HEK293 (cell line): ENCODE data around the gene UGGT1.

Experiments used
- CTCF ChIA-PET: fragments of 350-600 bp; formaldehyde crosslinking; extraction: SDS; loops from one replicate; lab custom pipeline; 2021; ENCODE audit warnings: antibody characterized with exemption; lab: Yijun Ruan, JAX
- POLR2A ChIA-PET: fragments of 300-600 bp; formaldehyde crosslinking; extraction: SDS; loops from one replicate; lab custom pipeline; 2020; ENCODE audit warnings: antibody characterized with exemption, inconsistent platforms; lab: Yijun Ruan, JAX
- H3K27ac ChIP-seq: fragments of 200-500 bp; sonication (Bioruptor generic); 2 replicates; pipeline ENCODE4 v1.5.1; 2014; ENCODE audit warnings: low read depth, low read length, control low read depth, inconsistent platforms; ENCODE audit errors: extremely low read depth
- H3K36me3 ChIP-seq, 2 experiments: fragments of 200-500 bp in 1 of 2; sonication (Bioruptor generic) in 1 of 2; 1 replicate in 1 of 2; 2 replicates in 1 of 2; pipeline ENCODE4 v1.5.1; 2014 to 2017; ENCODE audit warnings: inconsistent platforms in 2 of 2, low read length in 2 of 2; ENCODE audit not compliant: control insufficient read depth in 2 of 2, insufficient read depth in 1 of 2
- H3K4me1 ChIP-seq: fragments of 200-500 bp; sonication (Bioruptor generic); 2 replicates; pipeline ENCODE4 v1.5.1; 2014; ENCODE audit warnings: mild to moderate bottlenecking, low read length, inconsistent platforms; ENCODE audit not compliant: control insufficient read depth, insufficient read depth
- H3K4me3 ChIP-seq: 2 replicates; pipeline ENCODE4 v1.5.1; 2011; ENCODE audit warnings: low read depth, mild to moderate bottlenecking, control low read depth, low read length, moderate library complexity
- H3K9me3 ChIP-seq: fragments of 200-500 bp; sonication (Bioruptor generic); 2 replicates; pipeline ENCODE4 v1.5.1; 2014; ENCODE audit warnings: low read depth, low read length, inconsistent platforms; ENCODE audit not compliant: control insufficient read depth, insufficient read depth
- AEBP2 ChIP-seq: fragments of 450-650 bp; formaldehyde crosslinking; IDR thresholded peaks from 2 replicates; pipeline ENCODE4 v1.5.1; 2016; ENCODE audit warnings: missing biosample characterization, missing genetic modification characterization, borderline replicate concordance
- ELK4 ChIP-seq: IDR thresholded peaks from 2 replicates; pipeline ENCODE4 v1.6.1; 2011; ENCODE audit warnings: mild to moderate bottlenecking, low read depth, low read length, borderline replicate concordance
- GLIS2 ChIP-seq: fragments of 450-650 bp; formaldehyde crosslinking; IDR thresholded peaks from 2 replicates; pipeline ENCODE4 v1.5.1; 2016; ENCODE audit warnings: missing biosample characterization, missing genetic modification characterization
- PATZ1 ChIP-seq: fragments of 450-650 bp; formaldehyde crosslinking; IDR thresholded peaks from 2 replicates; pipeline ENCODE4 v1.5.1; 2016; ENCODE audit warnings: missing biosample characterization, missing genetic modification characterization
- TCF7L2 ChIP-seq: IDR thresholded peaks from 2 replicates; pipeline ENCODE4 v1.6.1; 2011; ENCODE audit warnings: low read depth, mild to moderate bottlenecking, inconsistent platforms, low read length, moderate library complexity, borderline replicate concordance
- ZNF2 ChIP-seq: fragments of 450-650 bp; formaldehyde crosslinking; IDR thresholded peaks from 2 replicates; pipeline ENCODE4 v1.5.1; 2016; ENCODE audit warnings: missing biosample characterization, missing genetic modification characterization
- ZNF202 ChIP-seq: fragments of 450-650 bp; formaldehyde crosslinking; IDR thresholded peaks from 2 replicates; pipeline ENCODE4 v1.5.1; 2016; ENCODE audit warnings: missing biosample characterization, missing genetic modification characterization, borderline replicate concordance
- ZNF266 ChIP-seq: fragments of 450-650 bp; formaldehyde crosslinking; IDR thresholded peaks from 2 replicates; pipeline ENCODE4 v1.5.1; 2016; ENCODE audit warnings: missing biosample characterization, missing genetic modification characterization, low read depth
- ZNF302 ChIP-seq: fragments of 450-650 bp; formaldehyde crosslinking; IDR thresholded peaks from 2 replicates; pipeline ENCODE4 v1.5.1; 2016; ENCODE audit warnings: missing biosample characterization, missing genetic modification characterization, low read depth
- ZNF324 ChIP-seq: fragments of 450-650 bp; formaldehyde crosslinking; IDR thresholded peaks from 2 replicates; pipeline ENCODE4 v1.5.1; 2016; ENCODE audit warnings: missing biosample characterization, missing genetic modification characterization
- ZNF362 ChIP-seq: fragments of 450-650 bp; formaldehyde crosslinking; IDR thresholded peaks from 2 replicates; pipeline ENCODE4 v1.5.1; 2016; ENCODE audit warnings: missing biosample characterization, missing genetic modification characterization
- ZNF366 ChIP-seq: fragments of 450-650 bp; formaldehyde crosslinking; conservative IDR thresholded peaks from 2 replicates; pipeline ENCODE4 v1.5.1; 2016; ENCODE audit warnings: missing biosample characterization, missing genetic modification characterization
- ZNF37A ChIP-seq: fragments of 450-650 bp; IDR thresholded peaks from 2 replicates; pipeline ENCODE4 v1.5.1; 2018; ENCODE audit warnings: missing biosample characterization, missing genetic modification characterization
- ZNF391 ChIP-seq: fragments of 450-650 bp; formaldehyde crosslinking; IDR thresholded peaks from 2 replicates; pipeline ENCODE4 v1.5.1; 2016; ENCODE audit warnings: low read depth, missing biosample characterization, missing genetic modification characterization, borderline replicate concordance
- ZNF394 ChIP-seq: fragments of 450-650 bp; formaldehyde crosslinking; IDR thresholded peaks from 2 replicates; pipeline ENCODE4 v1.5.1; 2016; ENCODE audit warnings: missing biosample characterization, missing genetic modification characterization, mild to moderate bottlenecking, moderate library complexity, borderline replicate concordance
- ZNF404 ChIP-seq: fragments of 450-650 bp; formaldehyde crosslinking; IDR thresholded peaks from 2 replicates; pipeline ENCODE4 v1.5.1; 2017; ENCODE audit warnings: missing biosample characterization, missing genetic modification characterization
- ZNF677 ChIP-seq: fragments of 450-650 bp; IDR thresholded peaks from 2 replicates; pipeline ENCODE4 v1.5.0; 2018; ENCODE audit warnings: missing biosample characterization, mild to moderate bottlenecking, missing genetic modification characterization, moderate library complexity
- ZNF76 ChIP-seq: fragments of 450-650 bp; formaldehyde crosslinking; IDR thresholded peaks from 2 replicates; pipeline ENCODE4; 2016; ENCODE audit warnings: low read depth, missing biosample characterization, missing genetic modification characterization, borderline replicate concordance
- ZNF776 ChIP-seq: fragments of 450-650 bp; formaldehyde crosslinking; IDR thresholded peaks from 2 replicates; pipeline ENCODE4 v1.5.0; 2017; ENCODE audit warnings: missing biosample characterization, missing genetic modification characterization, borderline replicate concordance
- ZNF792 ChIP-seq: fragments of 450-650 bp; formaldehyde crosslinking; IDR thresholded peaks from 2 replicates; pipeline ENCODE4 v1.5.1; 2016; ENCODE audit warnings: missing biosample characterization, missing genetic modification characterization
- ZSCAN4 ChIP-seq: fragments of 450-650 bp; formaldehyde crosslinking; IDR thresholded peaks from 2 replicates; pipeline ENCODE4 v1.5.1; 2017; ENCODE audit warnings: missing biosample characterization, missing genetic modification characterization
- TF ChIP-seq, protein P1 (sequence below): fragments of 450-650 bp; formaldehyde crosslinking; IDR thresholded peaks from 2 replicates; pipeline ENCODE4 v1.5.1; 2016; ENCODE audit warnings: missing biosample characterization, missing genetic modification characterization

UGGT1 gene

GRCh38 chr2:128073278-128073677 lies 17.7 kb upstream of the UGGT1 start (continued):
- no peak for TF ChIP-seq ZNF362 (tag by site-specific recombination)
- TF ChIP-seq, protein P1, sequence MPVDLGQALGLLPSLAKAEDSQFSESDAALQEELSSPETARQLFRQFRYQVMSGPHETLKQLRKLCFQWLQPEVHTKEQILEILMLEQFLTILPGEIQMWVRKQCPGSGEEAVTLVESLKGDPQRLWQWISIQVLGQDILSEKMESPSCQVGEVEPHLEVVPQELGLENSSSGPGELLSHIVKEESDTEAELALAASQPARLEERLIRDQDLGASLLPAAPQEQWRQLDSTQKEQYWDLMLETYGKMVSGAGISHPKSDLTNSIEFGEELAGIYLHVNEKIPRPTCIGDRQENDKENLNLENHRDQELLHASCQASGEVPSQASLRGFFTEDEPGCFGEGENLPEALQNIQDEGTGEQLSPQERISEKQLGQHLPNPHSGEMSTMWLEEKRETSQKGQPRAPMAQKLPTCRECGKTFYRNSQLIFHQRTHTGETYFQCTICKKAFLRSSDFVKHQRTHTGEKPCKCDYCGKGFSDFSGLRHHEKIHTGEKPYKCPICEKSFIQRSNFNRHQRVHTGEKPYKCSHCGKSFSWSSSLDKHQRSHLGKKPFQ (tag by site-specific recombination), result no peak

GRCh38 chr2:128076461-128077106 lies 14.4 kb upstream of the UGGT1 start:
- Histone ChIP-seq H3K4me1 (no peaks in the 10 kb centered on the region), H3K9me3 (no peaks in the 10 kb centered on the region), H3K4me3 (no peak overlapping the region), H3K27ac (no peak overlapping the region), H3K36me3 (no peaks in the 10 kb centered on the region)
- no peak for TF ChIP-seq ZNF366 (tag by site-specific recombination)
- TF ChIP-seq TCF7L2, result no peak
- no peak for TF ChIP-seq ZNF37A (tag by site-specific recombination)
- no peak for TF ChIP-seq ZNF76 (tag by site-specific recombination)
- no peak for TF ChIP-seq ZNF776
- no peak for TF ChIP-seq ZNF404 (tag by site-specific recombination)
- no peak for TF ChIP-seq PATZ1 (tag by site-specific recombination)
- TF ChIP-seq ZNF792 (tag by site-specific recombination), result no peak
- no peak for TF ChIP-seq ZNF391 (tag by site-specific recombination)
- TF ChIP-seq ZNF302, result no peak
- TF ChIP-seq ZSCAN4 (tag by site-specific recombination), result no peak
- TF ChIP-seq ZNF324, result no peak
- ChIA-PET CTCF (interaction anchor here (0.6 to 1.4 kb wide), 2 partner anchors 13 to 245 kb away, joined by 3 to 6 read pairs; no protein-coding TSS in a partner anchor), POLR2A (interaction anchor here (0.6 to 0.7 kb wide), 2 partner anchors 29 to 765 kb away, joined by 5 read pairs; no protein-coding TSS in a partner anchor)

- no peaks in the 10 kb centered on the region for H3K4me1 ChIP-seq
- ChIA-PET CTCF (no interaction called here), POLR2A (no interaction called here)
- H3K27ac ChIP-seq, result no peak overlapping the region
- no peaks in the 10 kb centered on the region for H3K36me3 ChIP-seq
- no peaks in the 10 kb centered on the region for H3K9me3 ChIP-seq
- TF ChIP-seq GLIS2 (tag by site-specific recombination) (no peak), ZNF302 (no peak), ZNF677 (tag by site-specific recombination) (no peak), ZNF2 (tag by site-specific recombination) (no peak), ZNF202 (tag by site-specific recombination) (no peak), AEBP2 (no peak), ZNF394 (tag by site-specific recombination) (no peak), ELK4 (no peak), ZNF266 (tag by site-specific recombination) (no peak)
- no peak overlapping the region for H3K4me3 ChIP-seq
These were observed 6.2 kb upstream of the UGGT1 start for GRCh38 chr2:128084757-128085156.
